GM08714 (cell line): ENCODE measurements around the gene DUS1L.
"Not testable (repeated sequence)": the region's sequence is repeated elsewhere in the genome, so short reads cannot be mapped to it uniquely, and the experiment has no call there.

Experiments used
- H3K4me3 ChIP-seq: fragments of 200-500 bp; sonication (Bioruptor generic); 2 replicates; pipeline ENCODE4 v1.5.1; 2014; ENCODE audit warnings: mild to moderate bottlenecking, low read length, inconsistent platforms
- ZNF274 ChIP-seq: IDR thresholded peaks from 2 replicates; pipeline ENCODE4 v1.6.1; 2012; ENCODE audit warnings: mild to moderate bottlenecking, low read depth, low read length

DUS1L gene

DNA sequence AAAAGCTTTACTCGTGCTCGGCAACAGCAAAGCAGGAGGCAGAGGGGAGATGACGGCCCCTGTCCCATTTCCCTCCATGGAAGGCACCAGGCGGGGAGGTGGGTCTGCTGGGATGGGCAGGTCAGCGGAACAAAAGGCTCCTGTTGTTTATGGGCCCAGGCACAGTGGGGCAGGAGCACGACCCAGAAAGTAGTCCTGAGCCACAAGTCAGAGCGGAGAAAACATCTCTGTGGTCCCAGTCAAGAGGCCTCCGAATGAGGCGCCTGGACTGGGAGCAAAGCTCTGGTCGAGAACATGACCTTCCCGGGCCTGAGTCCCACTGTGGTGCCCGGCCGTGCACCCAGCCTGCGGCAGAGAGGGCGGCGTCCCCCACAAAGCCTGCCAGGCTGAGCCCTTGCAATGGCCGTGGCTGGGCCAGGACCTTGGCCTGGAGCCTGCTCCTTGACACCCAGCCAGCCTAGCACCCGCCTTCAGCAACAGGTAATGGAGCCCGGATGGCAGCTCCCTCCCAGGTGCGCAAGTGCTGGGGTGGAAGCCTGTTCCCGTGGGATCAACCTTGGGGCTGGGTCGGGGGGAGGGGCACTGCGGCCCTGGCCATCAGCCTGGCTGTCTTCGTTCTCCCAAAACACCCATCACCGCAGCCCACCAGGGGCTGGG, 17.6 kb downstream of the DUS1L start:
- no peak for TF ChIP-seq ZNF274

DNA sequence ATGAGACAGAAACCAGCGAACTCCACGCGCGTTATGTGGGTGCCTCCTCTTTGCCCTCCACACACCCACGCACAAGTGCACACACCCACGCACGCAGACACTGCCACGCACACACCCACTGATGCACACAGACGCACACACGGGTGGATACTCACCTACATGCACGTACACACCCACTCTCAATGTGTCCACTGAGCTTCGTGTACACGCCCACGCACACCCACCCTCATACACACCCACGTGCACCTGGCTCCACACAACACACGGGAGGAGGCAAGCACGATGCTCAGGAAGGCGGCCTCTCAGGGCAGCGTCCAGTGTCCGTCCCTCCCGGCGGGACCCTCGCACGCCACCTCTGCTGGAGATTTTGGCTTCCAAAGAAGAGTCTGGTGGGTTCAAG, 18.2 kb downstream of the DUS1L start:
- no peak for TF ChIP-seq ZNF274
- H3K4me3 ChIP-seq = no peak overlapping the region

More for the DNA sequence above, 17.6 kb downstream of the DUS1L start:
- H3K4me3 ChIP-seq = no peak overlapping the region

DNA sequence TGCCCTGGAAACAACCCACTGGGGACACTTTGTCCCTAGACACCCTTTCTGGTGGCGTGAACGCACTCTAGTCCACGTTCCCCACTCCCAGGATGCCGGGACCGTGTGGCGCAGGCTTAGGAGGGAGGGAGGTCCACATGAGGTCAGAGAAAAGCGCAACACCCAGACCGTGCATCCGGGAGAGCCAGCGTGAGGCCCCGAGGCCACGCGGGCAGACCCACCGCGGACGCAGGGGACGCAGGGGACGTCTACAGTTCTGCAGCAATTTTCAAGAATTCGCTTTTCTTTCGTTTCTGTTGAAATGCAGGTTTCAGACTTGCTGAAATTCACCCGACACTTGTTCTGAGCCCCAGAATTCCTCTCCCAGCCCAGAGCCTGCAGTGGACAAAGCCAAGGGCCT, 18.7 kb downstream of the DUS1L start:
- H3K4me3 ChIP-seq = no peak overlapping the region

DNA sequence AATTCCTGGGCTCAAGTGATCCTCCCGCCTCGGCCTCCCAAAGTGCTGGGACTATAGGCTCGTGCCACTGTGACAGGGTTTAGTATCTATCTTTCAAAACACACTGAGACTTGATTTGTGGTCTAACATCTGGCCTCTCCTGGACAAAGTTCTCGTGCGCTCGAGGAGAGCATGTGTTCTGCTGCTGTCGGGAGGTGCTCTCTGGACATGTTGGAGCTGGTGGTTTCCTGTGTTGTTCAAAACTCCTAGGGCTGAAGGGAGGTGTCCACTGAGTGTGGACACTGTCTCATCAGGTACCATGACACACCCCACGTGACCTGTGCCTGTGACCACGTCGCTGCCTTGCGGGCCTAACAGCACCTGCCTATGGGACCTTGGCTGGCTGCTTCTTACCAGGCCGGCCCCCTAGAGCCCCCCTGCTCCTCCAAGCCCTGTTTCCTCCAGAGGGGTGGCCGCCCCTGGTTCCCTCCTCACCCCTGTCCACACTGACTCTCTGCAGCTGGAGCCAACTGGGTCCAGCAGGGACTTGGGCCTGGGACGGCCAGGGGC, 19.6 kb downstream of the DUS1L start:
- no peak for TF ChIP-seq ZNF274
- no peak overlapping the region for H3K4me3 ChIP-seq

More for the DNA sequence above, 18.7 kb downstream of the DUS1L start:
- TF ChIP-seq ZNF274 = no peak

DNA sequence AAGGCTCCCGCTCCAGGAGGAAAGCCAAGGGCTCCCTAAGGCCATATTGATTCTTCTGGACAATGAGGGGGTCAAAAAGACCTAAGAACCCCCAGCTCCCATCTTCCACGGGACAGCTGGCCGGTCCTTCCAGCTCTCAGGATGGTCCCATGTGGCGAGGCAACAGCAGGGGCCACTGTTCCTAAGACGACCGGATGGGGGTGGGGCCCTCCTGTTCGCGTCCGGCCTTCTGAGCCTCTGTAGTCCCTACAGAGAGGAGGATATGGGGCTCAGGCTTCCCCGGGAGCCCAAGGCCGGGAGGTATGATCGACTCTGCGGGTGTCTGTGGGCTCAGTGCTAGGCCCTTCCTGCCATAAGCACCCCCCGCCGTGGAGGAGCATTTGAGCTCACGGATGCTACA, 22.1 kb downstream of the DUS1L start:
- H3K4me3 ChIP-seq = no peak overlapping the region
- no peak for TF ChIP-seq ZNF274

DNA sequence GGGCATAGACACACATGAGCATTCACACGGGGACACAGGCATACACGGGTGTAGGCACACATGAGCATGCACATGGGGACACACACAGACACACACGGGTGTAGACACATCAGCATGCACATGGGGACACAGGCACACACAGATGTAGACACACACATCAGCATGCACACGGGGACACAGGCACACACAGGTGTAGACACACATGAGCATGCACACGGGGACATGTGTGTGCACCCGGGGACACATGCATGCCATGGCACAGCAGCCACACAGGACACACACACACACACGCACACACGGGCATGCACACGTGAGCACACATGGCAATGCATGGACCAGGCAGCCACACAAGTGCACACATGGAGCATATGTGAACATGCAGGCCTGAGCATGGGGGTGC, 23.0 kb downstream of the DUS1L start:
- TF ChIP-seq ZNF274 = no peak
- no peak overlapping the region for H3K4me3 ChIP-seq

DNA sequence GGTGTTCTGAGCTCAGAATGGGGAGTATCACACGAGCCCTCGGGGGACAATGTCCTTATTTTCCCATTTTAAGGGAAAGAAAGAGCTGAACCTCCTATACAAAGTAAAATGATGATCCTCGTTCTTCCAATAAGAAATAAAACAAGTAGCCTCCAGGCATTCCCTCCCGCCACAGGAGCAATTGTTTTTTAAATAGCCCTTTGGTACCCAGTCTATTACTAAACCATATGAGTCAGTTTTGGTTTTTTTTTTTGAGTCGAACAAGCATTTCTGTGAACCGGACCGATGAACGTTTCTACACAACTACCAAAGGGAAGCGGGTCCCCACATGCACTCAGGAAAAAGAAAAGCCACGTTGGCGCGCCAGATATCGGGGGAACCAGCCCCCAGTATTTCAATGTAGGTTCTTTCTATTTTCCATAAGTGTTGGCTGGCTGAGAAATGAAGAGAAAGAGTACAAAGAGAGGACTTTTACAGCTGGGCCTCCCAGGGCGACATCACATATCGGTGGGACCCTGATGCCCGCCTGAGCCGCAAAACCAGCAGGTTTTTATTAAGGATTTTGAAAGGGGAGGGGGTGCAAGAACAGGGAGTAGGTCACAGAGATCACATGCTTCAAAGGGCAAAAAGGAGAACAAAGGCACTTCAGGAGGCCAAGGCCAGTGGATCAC, 24.3 kb downstream of the DUS1L start:
- no peak for TF ChIP-seq ZNF274
- no peak overlapping the region for H3K4me3 ChIP-seq

DNA sequence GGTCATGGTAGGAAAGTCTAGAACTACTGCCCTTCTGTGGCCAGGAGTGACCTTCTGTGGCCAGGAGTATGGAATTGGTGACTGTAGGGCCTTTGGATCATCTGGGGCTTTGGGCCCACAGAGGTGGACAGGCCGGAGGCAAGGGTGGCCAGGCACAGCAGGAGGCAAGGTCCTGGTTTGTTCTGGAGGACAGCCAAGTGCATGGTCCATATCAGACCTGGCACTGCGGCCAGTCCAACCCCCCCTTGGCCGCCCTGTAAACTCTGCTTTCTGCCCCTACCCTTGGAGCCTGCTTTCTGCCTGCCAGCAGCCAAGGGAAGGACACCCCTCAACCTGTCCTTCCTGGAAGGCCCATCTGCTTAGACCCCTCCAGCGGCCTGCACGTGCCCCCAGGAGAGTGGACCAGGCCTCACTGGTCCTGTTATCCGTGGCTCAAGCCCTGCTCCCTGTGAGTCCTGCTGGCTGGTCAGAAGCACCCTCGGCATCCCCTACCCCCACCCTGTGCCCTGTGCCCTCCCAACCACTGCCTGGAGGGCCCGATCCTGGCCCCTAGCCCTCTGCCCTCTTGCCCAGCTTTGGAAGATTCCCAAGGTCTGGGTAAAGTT, 25.8 kb downstream of the DUS1L start:
- no peak overlapping the region for H3K4me3 ChIP-seq
- no peak for TF ChIP-seq ZNF274

DNA sequence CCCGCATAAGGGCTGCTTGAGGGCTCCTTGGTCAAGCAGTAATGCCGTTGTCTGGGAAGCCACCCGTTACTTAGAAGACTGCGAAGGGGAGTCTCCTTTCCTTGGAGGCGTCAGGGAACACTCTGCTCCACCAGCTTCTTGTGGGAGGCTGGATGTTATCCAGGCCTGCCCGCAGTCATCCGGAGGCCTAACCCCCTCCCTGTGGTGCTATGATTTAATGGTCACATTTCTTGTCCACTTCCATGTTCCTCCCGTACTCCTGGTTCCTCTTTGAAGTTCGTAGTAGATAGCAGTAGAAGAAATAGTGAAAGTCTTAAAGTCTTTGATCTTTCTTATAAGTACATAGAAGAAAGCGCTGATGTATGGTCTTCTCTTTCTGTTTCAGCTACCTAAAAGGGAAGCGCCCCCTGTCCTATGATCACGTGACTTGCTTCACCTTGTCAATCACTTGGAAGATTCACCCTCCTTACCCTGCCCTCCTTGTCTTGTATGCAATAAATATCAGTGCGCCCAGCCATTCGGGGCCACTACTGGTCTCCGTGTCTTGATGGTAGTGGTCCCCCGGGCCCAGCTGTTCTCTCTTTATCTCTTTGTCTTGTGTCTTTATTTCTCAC, 26.7 kb downstream of the DUS1L start:
- not testable (repeated sequence) for H3K4me3 ChIP-seq

DNA sequence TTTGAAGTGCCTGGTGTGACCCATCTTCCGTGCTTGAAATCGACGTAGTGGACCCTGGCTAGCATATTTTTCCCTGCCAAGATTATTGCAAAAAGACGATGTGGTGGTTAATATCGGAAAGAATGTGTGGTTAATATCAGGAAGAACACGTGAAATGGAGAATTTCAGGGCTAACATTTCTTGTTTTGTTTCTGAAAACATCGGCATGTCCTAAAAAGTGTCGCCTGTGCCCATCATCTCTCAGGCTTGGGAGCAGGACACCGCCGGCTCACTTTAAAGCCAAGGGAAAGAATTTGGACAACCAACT, 27.8 kb downstream of the DUS1L start:
- TF ChIP-seq ZNF274 = no peak
- H3K4me3 ChIP-seq = peak overlapping the region; percentile 36; the same call in 1 of the 2 replicates

DNA sequence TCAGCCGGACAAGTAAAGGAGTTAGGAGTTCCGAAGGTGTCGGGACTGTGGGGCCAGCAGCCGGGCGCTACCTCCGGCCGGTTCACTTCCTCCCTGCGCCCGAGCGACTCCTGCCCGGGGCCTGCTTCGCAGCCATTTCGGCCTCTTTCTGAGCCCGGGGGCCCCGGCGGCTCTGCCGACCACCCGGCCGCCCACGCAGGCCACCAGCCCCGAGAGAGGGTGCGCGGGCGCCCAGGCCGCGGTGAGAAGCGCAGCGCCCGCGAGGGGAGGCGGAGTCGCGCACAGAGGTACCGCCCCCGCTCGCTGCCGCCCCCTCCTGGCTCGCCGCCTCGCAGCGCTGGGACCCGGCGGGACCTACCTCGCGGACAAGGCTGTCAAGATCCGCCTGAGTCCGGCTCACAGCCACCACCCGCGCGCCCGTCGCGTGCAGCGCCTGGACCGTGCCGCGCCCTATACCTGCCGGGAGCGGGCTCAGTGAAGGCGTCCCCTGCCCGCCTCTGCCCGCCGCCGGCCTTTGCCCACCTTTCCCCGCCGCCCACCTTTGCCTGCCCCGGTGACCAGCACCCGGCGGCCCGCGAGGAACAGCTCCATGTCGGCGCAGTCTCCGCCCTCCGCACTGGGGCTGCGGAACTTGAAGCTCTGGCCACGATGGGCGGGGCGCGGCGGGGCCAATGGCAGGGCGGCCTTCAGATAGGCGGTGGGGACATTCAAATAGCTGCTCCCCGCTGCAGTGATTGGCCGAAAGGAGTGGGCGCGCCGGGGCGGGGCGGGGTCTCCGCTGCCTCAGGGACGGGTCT, 28.3 kb downstream of the DUS1L start, which contains the start of gene DCXR:
TSS of gene DCXR (minus strand) at position 606 of the 797 bp plus-strand sequence. CDS start at position 591, 15 bp downstream.
- peak within 1 kb of the TSS; percentile 66; the same call in 1 of the 2 replicates for H3K4me3 ChIP-seq
- no peak for TF ChIP-seq ZNF274

DNA sequence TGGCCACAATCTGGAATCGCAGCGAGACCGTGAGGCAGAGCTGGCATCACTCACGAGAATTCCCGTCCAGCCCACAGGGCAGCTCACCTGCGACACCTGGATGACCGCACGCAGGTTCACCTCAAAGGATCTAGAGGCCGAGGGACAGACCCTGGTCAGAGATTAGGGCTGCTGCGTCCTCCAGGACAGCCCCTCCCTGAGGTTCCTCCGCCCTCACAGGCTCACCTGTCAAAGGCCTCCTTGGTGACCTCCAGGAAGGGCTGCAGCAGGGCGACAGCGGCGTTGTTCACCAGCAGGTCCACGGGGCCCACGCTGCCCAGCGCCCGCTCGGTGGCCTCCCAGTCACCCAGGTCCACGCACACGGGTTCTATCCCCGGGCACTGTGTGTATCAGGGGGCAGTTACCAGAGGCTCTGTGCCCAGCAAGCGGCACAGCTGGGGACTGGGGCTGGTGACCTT, 28.9 kb downstream of the DUS1L start:
- peak overlapping the region; percentile 66; the same call in 1 of the 2 replicates for H3K4me3 ChIP-seq
- TF ChIP-seq ZNF274 = no peak

DNA sequence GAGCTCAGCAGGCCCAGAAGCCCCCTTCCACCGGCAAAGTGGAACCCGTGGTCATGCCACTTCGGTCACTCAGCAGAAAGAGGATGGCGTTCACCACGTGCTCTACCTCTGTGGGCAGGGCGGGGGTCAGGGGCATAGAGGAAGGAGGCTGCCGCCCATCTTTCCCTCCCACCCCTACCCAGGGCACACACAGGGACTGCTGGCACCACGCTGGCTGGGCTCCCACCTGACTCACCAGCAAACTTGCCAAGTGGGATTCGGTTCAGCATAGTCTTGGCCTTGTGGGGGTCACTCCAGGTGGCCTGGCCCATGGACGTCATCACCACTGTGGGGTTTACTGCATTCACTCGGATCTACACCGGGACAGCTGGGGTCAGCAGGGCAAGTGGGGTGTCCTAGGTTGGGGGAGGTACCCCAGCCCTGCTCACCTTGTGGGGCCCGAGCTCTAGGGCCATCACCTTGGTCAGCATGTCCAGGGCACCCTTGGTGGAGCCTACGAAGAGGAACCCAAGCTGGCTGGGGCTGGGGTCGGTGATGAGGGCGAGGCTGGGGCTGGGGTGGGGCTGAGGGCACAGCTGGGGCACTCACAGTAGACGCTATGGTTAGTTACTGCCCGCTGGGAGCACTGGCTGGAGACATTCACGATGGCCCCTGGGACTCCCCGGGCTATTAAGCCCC, 29.5 kb downstream of the DUS1L start:
- H3K4me3 ChIP-seq = no peak overlapping the region; the same call in 1 of the 2 replicates
- no peak for TF ChIP-seq ZNF274
